ENCODE data around the gene ZNF121.
"Not testable (repeated sequence)": the region's sequence is repeated elsewhere in the genome, so short reads cannot be mapped to it uniquely, and the experiment has no call there.

The ZNF121 gene

GRCh38 chr19:9586764-9587163 lies 2.5 kb upstream of the ZNF121 start:
- peaks cover 8% of the 10 kb centered on the region for H3K36me3 ChIP-seq (ENCODE audit: insufficient read depth, low read length)
- peak; percentile 64 for ATAC-seq (ENCODE audit: insufficient read depth, low read depth)
- H3K4me2 ChIP-seq (ENCODE audit: insufficient read depth, low read length) = no peak overlapping the region
- H3K9ac ChIP-seq (ENCODE audit: low read depth, low read length) = no peak overlapping the region
- DNase-seq = peak; percentile 80
- no peak overlapping the region for H3K4me3 ChIP-seq (ENCODE audit: low read depth in 1 of 2, low read length in 2 of 2)
- peaks cover 28% of the 10 kb centered on the region for H3K4me1 ChIP-seq (ENCODE audit: insufficient read depth, low read length)
- H3K27me3 ChIP-seq (ENCODE audit: insufficient read depth, low read length, poor library complexity) = no peaks in the 10 kb centered on the region
- no peak overlapping the region for H3K27ac ChIP-seq (ENCODE audit: low read length)
- no peaks in the 10 kb centered on the region for H3K9me3 ChIP-seq (ENCODE audit: insufficient read depth, low read length, severe bottlenecking)
- H4K20me1 ChIP-seq (ENCODE audit: insufficient read depth, low read length) = peaks cover 9% of the 10 kb centered on the region
- no peak for TF ChIP-seq EZH2 (IDR thresholded peaks at IDR 0.05; ENCODE audit: borderline replicate concordance, low read depth, low read length, severe bottlenecking)
- TF ChIP-seq CTCF (IDR thresholded peaks at IDR 0.05; ENCODE audit: borderline replicate concordance, extremely low read depth, low read length, poor library complexity, severe bottlenecking) = peak; percentile 81
- peaks cover 28% of the 10 kb centered on the region for H3K79me2 ChIP-seq (ENCODE audit: insufficient read depth, low read length)
- H2AFZ ChIP-seq (ENCODE audit: low read depth, low read length) = no peak overlapping the region

GRCh38 chr19:9582081-9582725 lies 2.1 kb downstream of the ZNF121 start:
- not testable (repeated sequence) for H2AFZ ChIP-seq (ENCODE audit: low read depth, low read length); ATAC-seq (ENCODE audit: insufficient read depth, low read depth); DNase-seq; H3K27me3 ChIP-seq (ENCODE audit: insufficient read depth, low read length, poor library complexity); H3K9ac ChIP-seq (ENCODE audit: low read depth, low read length); H3K9me3 ChIP-seq (ENCODE audit: insufficient read depth, low read length, severe bottlenecking); H3K27ac ChIP-seq (ENCODE audit: low read length)
- Histone ChIP-seq H3K4me3 (ENCODE audit: low read depth in 1 of 2, low read length in 2 of 2) (peak overlapping the region in 1 of 2 experiments; percentile 86; a peak in 2 of 4 replicates), H3K4me1 (ENCODE audit: insufficient read depth, low read length) (peaks cover 47% of the 10 kb centered on the region), H3K36me3 (ENCODE audit: insufficient read depth, low read length) (peaks cover 50% of the 10 kb centered on the region), H3K79me2 (ENCODE audit: insufficient read depth, low read length) (peaks cover 74% of the 10 kb centered on the region), H4K20me1 (ENCODE audit: insufficient read depth, low read length) (peaks cover 47% of the 10 kb centered on the region), H3K4me2 (ENCODE audit: insufficient read depth, low read length) (peak overlapping the region; percentile 76)

DNA sequence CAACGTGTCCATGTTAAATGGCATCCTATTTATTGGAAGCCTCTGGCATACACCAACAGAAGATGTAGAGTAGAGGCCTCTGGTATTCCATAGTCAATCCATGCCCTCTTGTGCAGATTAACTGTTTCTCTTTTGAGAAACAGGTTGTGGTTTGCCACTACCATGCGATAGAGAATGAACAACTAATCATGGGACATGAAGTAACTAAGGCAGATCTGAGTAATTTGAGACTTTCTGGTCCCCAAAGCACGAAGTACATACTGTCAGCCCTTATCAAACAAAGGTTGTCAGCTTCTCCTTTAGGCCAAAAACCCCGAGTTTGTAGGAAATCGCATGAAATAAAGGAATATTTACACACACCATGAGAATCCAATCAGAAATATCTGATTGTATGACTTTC lies 3.6 kb downstream of the ZNF121 start:
- H3K4me2 ChIP-seq (ENCODE audit: insufficient read depth, low read length) = peak overlapping the region; percentile 76
- peak overlapping the region in 1 of 2 experiments; percentile 7; a peak in 1 of 4 replicates for H3K4me3 ChIP-seq (ENCODE audit: low read depth in 1 of 2, low read length in 2 of 2)
- ATAC-seq (ENCODE audit: insufficient read depth, low read depth) (no peak), DNase-seq (no peak)
- H3K9me3 ChIP-seq (ENCODE audit: insufficient read depth, low read length, severe bottlenecking) = peaks cover 6% of the 10 kb centered on the region
- TF ChIP-seq CTCF (IDR thresholded peaks at IDR 0.05; ENCODE audit: borderline replicate concordance, extremely low read depth, low read length, poor library complexity, severe bottlenecking) = no peak
- TF ChIP-seq EZH2 (IDR thresholded peaks at IDR 0.05; ENCODE audit: borderline replicate concordance, low read depth, low read length, severe bottlenecking) = no peak
- peaks cover 62% of the 10 kb centered on the region for H3K36me3 ChIP-seq (ENCODE audit: insufficient read depth, low read length)
- no peak overlapping the region for H3K9ac ChIP-seq (ENCODE audit: low read depth, low read length)
- H2AFZ ChIP-seq (ENCODE audit: low read depth, low read length) = no peak overlapping the region
- H3K27me3 ChIP-seq (ENCODE audit: insufficient read depth, low read length, poor library complexity) = no peaks in the 10 kb centered on the region
- peaks cover 43% of the 10 kb centered on the region for H3K4me1 ChIP-seq (ENCODE audit: insufficient read depth, low read length)
- no peak overlapping the region for H3K27ac ChIP-seq (ENCODE audit: low read length)
- H4K20me1 ChIP-seq (ENCODE audit: insufficient read depth, low read length) = peaks cover 59% of the 10 kb centered on the region
- peaks cover 88% of the 10 kb centered on the region for H3K79me2 ChIP-seq (ENCODE audit: insufficient read depth, low read length)

- Histone ChIP-seq H2AFZ (ENCODE audit: low read depth, low read length) (no peak overlapping the region), H3K79me2 (ENCODE audit: insufficient read depth, low read length) (peaks cover 99% of the 10 kb centered on the region), H4K20me1 (ENCODE audit: insufficient read depth, low read length) (peaks cover 73% of the 10 kb centered on the region), H3K9me3 (ENCODE audit: insufficient read depth, low read length, severe bottlenecking) (peaks cover 16% of the 10 kb centered on the region), H3K9ac (ENCODE audit: low read depth, low read length) (no peak overlapping the region), H3K27me3 (ENCODE audit: insufficient read depth, low read length, poor library complexity) (no peaks in the 10 kb centered on the region), H3K4me2 (ENCODE audit: insufficient read depth, low read length) (no peak overlapping the region), H3K27ac (ENCODE audit: low read length) (no peak overlapping the region), H3K4me1 (ENCODE audit: insufficient read depth, low read length) (no peaks in the 10 kb centered on the region), H3K36me3 (ENCODE audit: insufficient read depth, low read length) (peaks cover 84% of the 10 kb centered on the region), H3K4me3 (ENCODE audit: low read depth in 1 of 2, low read length in 2 of 2) (no peak overlapping the region)
- ATAC-seq (ENCODE audit: insufficient read depth, low read depth) = no peak
- no peak for DNase-seq
- TF ChIP-seq CTCF (IDR thresholded peaks at IDR 0.05; ENCODE audit: borderline replicate concordance, extremely low read depth, low read length, poor library complexity, severe bottlenecking) (no peak), EZH2 (IDR thresholded peaks at IDR 0.05; ENCODE audit: borderline replicate concordance, low read depth, low read length, severe bottlenecking) (no peak)
Observed at GRCh38 chr19:9570255-9570654, 14.0 kb downstream of the ZNF121 start.

Measured in DND-41 (cell line).